Central memory CD8-positive, alpha-beta T cell (primary cell): Measurements from ENCODE around the gene TTLL12.

ENCODE experiments used
- ATAC-seq: fragments of 150-1000 bp; cut with Tn5 transposase; replicated peaks from 2 replicates; pipeline ENCODE4 v1.10.0; 2022; ENCODE audit warnings: mild to moderate bottlenecking, moderate FRiP score, moderate number of reproducible peaks; ENCODE audit not compliant: poor library complexity, severe bottlenecking; ENCODE audit errors: extremely low read depth
- DNase-seq, 2 donors: peaks; one replicate each; pipeline ENCODE4 v3.0.0; 2021; ENCODE audit warnings: low spot score in 2 of 2
- H3K27ac Mint-ChIP-seq: one replicate; pipeline ENCODE4 v1.8.0; 2022; ENCODE audit warnings: low read depth, mild to moderate bottlenecking, moderate library complexity, mixed read lengths
- H3K27me3 Mint-ChIP-seq: one replicate; pipeline ENCODE4 v1.8.0; 2022; ENCODE audit warnings: mixed read lengths
- H3K36me3 Mint-ChIP-seq: one replicate; pipeline ENCODE4 v1.8.0; 2022; ENCODE audit warnings: mild to moderate bottlenecking, moderate library complexity, mixed read lengths; ENCODE audit not compliant: insufficient read depth
- H3K4me1 Mint-ChIP-seq: one replicate; pipeline ENCODE4 v1.8.0; 2022; ENCODE audit warnings: mixed read lengths
- H3K4me3 Mint-ChIP-seq: one replicate; pipeline ENCODE4 v1.8.0; 2022; ENCODE audit warnings: mild to moderate bottlenecking, moderate library complexity, mixed read lengths
- H3K9me3 Mint-ChIP-seq: one replicate; pipeline ENCODE4 v1.8.0; 2022; ENCODE audit warnings: mixed read lengths

The TTLL12 gene

GRCh38 chr22:43129426-43130425, 57.2 kb downstream of the TTLL12 start:
- Mint-ChIP-seq H3K9me3 (no peaks in the 10 kb centered on the region), H3K27me3 (no peaks in the 10 kb centered on the region), H3K4me1 (peaks cover 5% of the 10 kb centered on the region), H3K4me3 (no peak overlapping the region), H3K36me3 (peaks cover 4% of the 10 kb centered on the region), H3K27ac (peak overlapping the region; percentile 49)
- ATAC-seq (no peak), DNase-seq (no peak)

- Mint-ChIP-seq H3K4me1 (peaks cover 5% of the 10 kb centered on the region), H3K9me3 (no peaks in the 10 kb centered on the region), H3K27me3 (no peaks in the 10 kb centered on the region), H3K27ac (peak overlapping the region; percentile 49), H3K36me3 (peaks cover 4% of the 10 kb centered on the region), H3K4me3 (no peak overlapping the region)
- DNase-seq: no peak
- no peak for ATAC-seq
These were observed 58.0 kb downstream of the TTLL12 start for GRCh38 chr22:43128928-43129424.

GRCh38 chr22:43128116-43128515, 58.8 kb downstream of the TTLL12 start:
- H3K27me3 Mint-ChIP-seq: no peaks in the 10 kb centered on the region
- DNase-seq: no peak
- H3K9me3 Mint-ChIP-seq: no peaks in the 10 kb centered on the region
- H3K36me3 Mint-ChIP-seq: peaks cover 4% of the 10 kb centered on the region
- no peak overlapping the region for H3K4me3 Mint-ChIP-seq
- H3K4me1 Mint-ChIP-seq: peaks cover 5% of the 10 kb centered on the region
- no peak for ATAC-seq
- H3K27ac Mint-ChIP-seq: peak overlapping the region; percentile 49

- no peaks in the 10 kb centered on the region for H3K27me3 Mint-ChIP-seq
- no peak overlapping the region for H3K4me3 Mint-ChIP-seq
- no peaks in the 10 kb centered on the region for H3K9me3 Mint-ChIP-seq
- ATAC-seq: no peak
- H3K36me3 Mint-ChIP-seq: peaks cover 4% of the 10 kb centered on the region
- no peak for DNase-seq
- peak overlapping the region; percentile 49 for H3K27ac Mint-ChIP-seq
- peaks cover 5% of the 10 kb centered on the region for H3K4me1 Mint-ChIP-seq
These were observed 59.6 kb downstream of the TTLL12 start for GRCh38 chr22:43127166-43127908.

- Mint-ChIP-seq H3K27ac (no peak overlapping the region), H3K36me3 (peaks cover 1% of the 10 kb centered on the region), H3K4me1 (peaks cover 5% of the 10 kb centered on the region), H3K27me3 (no peaks in the 10 kb centered on the region), H3K9me3 (no peaks in the 10 kb centered on the region), H3K4me3 (no peak overlapping the region)
- ATAC-seq (no peak), DNase-seq (no peak)
These were observed 60.3 kb downstream of the TTLL12 start for GRCh38 chr22:43126501-43127165.

GRCh38 chr22:43118953-43119458, 67.9 kb downstream of the TTLL12 start:
- ATAC-seq (no peak), DNase-seq (no peak)
- Mint-ChIP-seq H3K27me3 (no peaks in the 10 kb centered on the region), H3K4me3 (no peak overlapping the region), H3K36me3 (peaks cover 2% of the 10 kb centered on the region), H3K9me3 (no peaks in the 10 kb centered on the region), H3K27ac (no peak overlapping the region), H3K4me1 (no peaks in the 10 kb centered on the region)

- H3K4me1 Mint-ChIP-seq: no peaks in the 10 kb centered on the region
- no peaks in the 10 kb centered on the region for H3K9me3 Mint-ChIP-seq
- H3K27ac Mint-ChIP-seq: no peak overlapping the region
- no peak for ATAC-seq
- H3K4me3 Mint-ChIP-seq: no peak overlapping the region
- no peak for DNase-seq
- peaks cover 2% of the 10 kb centered on the region for H3K36me3 Mint-ChIP-seq
- no peaks in the 10 kb centered on the region for H3K27me3 Mint-ChIP-seq
These were observed 68.7 kb downstream of the TTLL12 start for GRCh38 chr22:43118024-43118849.

GRCh38 chr22:43116932-43117331, 70.0 kb downstream of the TTLL12 start:
- DNase-seq (no peak), ATAC-seq (no peak)
- peaks cover 2% of the 10 kb centered on the region for H3K36me3 Mint-ChIP-seq
- no peak overlapping the region for H3K27ac Mint-ChIP-seq
- H3K4me3 Mint-ChIP-seq: no peak overlapping the region
- no peaks in the 10 kb centered on the region for H3K9me3 Mint-ChIP-seq
- no peaks in the 10 kb centered on the region for H3K4me1 Mint-ChIP-seq
- H3K27me3 Mint-ChIP-seq: no peaks in the 10 kb centered on the region
